Smooth muscle cell (in vitro differentiated cells): Measurements from ENCODE around the gene PDE9A. TPM values are rescaled to one million over a fixed set of nuclear protein-coding genes. Genes with fewer than 3 reads are reported as not detected.

Experiments
- DNase-seq: peaks from one replicate; lab custom pipeline; 2025; ENCODE audit not compliant: unreplicated experiment; lab: John Stamatoyannopoulos, UW
- H2AFZ ChIP-seq: fragments of 200-600 bp; sonication (generic); 2 replicates; pipeline ENCODE4 v1.6.0; 2016; ENCODE audit warnings: antibody characterized with exemption, low read depth, mild to moderate bottlenecking
- H3F3A ChIP-seq: fragments of 200-600 bp; sonication (generic); 2 replicates; pipeline ENCODE4 v1.6.0; 2017; ENCODE audit warnings: antibody characterized with exemption, low read depth
- H3K27ac ChIP-seq: fragments of 200-600 bp; sonication (generic); 2 replicates; pipeline ENCODE4 v1.5.1; 2016; ENCODE audit warnings: low read depth, mild to moderate bottlenecking
- H3K27me3 ChIP-seq: fragments of 200-600 bp; sonication (generic); 2 replicates; pipeline ENCODE4 v1.6.1; 2016; ENCODE audit warnings: low read depth, mild to moderate bottlenecking
- H3K36me3 ChIP-seq: fragments of 200-600 bp; sonication (generic); 2 replicates; pipeline ENCODE4 v1.5.1; 2016; ENCODE audit warnings: low read depth
- H3K4me1 ChIP-seq: fragments of 200-600 bp; sonication (generic); 2 replicates; pipeline ENCODE4 v1.5.1; 2016; ENCODE audit warnings: low read depth
- H3K4me2 ChIP-seq: fragments of 200-600 bp; sonication (generic); 2 replicates; pipeline ENCODE4 v1.6.0; 2016; ENCODE audit warnings: mild to moderate bottlenecking
- H3K4me3 ChIP-seq: fragments of 200-600 bp; sonication (generic); 2 replicates; pipeline ENCODE4 v1.5.1; 2016; ENCODE audit warnings: mild to moderate bottlenecking
- H3K79me2 ChIP-seq: fragments of 200-600 bp; sonication (generic); 2 replicates; pipeline ENCODE4 v1.6.0; 2016; ENCODE audit warnings: low read depth, mild to moderate bottlenecking
- H3K9ac ChIP-seq: fragments of 200-600 bp; sonication (generic); 2 replicates; pipeline ENCODE4 v1.6.0; 2016; ENCODE audit warnings: low read depth
- H3K9me3 ChIP-seq: fragments of 200-600 bp; sonication (generic); replicated peaks from 2 replicates; pipeline ENCODE4 v1.5.1; 2016; ENCODE audit warnings: low read depth
- H4K20me1 ChIP-seq: fragments of 200-600 bp; sonication (generic); 2 replicates; pipeline ENCODE4 v1.6.0; 2016; ENCODE audit warnings: low read depth
- CTCF ChIP-seq: fragments of 200-600 bp; sonication (generic); IDR thresholded peaks from 2 replicates; pipeline ENCODE4 v1.5.1; 2017; ENCODE audit warnings: borderline replicate concordance, mild to moderate bottlenecking, antibody characterized with exemption; ENCODE audit not compliant: insufficient read depth, poor library complexity, severe bottlenecking
- WGBS: methylation state at CpG from one replicate; pipeline ENCODE4 v1.1.7; 2016; ENCODE audit warnings: low lambda C conversion rate; 5-methylcytosine and 5-hydroxymethylcytosine counted together
- polyA plus RNA-seq: library from polyadenylated mRNA; unstranded; fragments of >200 nt; fragmentation: Nextera tagmentation; extraction: Ambion mirVana; gene quantifications from 2 replicates; pipeline ENCODE4 v1.2.1, GENCODE V29; 2016
- total RNA-seq: library from RNA; depleted of rRNA; stranded (reverse); fragments of >200 nt; gene quantifications from 2 replicates; pipeline ENCODE4 v1.2.3, GENCODE V29; 2014

PDE9A gene
- total and polyA plus RNA-seq, 2 experiments from 2014 or later, result 4.3 to 12.3 TPM

- DNase-seq, result no peak
- Histone ChIP-seq H3K9ac (no peak overlapping the region), H3K9me3 (no peaks in the 10 kb centered on the region), H3K4me1 (no peaks in the 10 kb centered on the region), H3K36me3 (no peaks in the 10 kb centered on the region), H3K27me3 (peaks cover 11% of the 10 kb centered on the region), H2AFZ (no peak overlapping the region), H3K79me2 (no peaks in the 10 kb centered on the region), H4K20me1 (no peaks in the 10 kb centered on the region), H3K4me2 (no peak overlapping the region), H3F3A (no peaks in the 10 kb centered on the region), H3K4me3 (no peak overlapping the region), H3K27ac (no peak overlapping the region)
- TF ChIP-seq CTCF, result no peak
- 66% methylated on average over 13 of the region's 13 CpGs for WGBS
Observed at GRCh38 chr21:42624095-42624790, 29.2 kb upstream of the PDE9A start.

- no peak for DNase-seq
- no peaks in the 10 kb centered on the region for H3K79me2 ChIP-seq
- H3K9me3 ChIP-seq, result no peaks in the 10 kb centered on the region
- WGBS, result 96% methylated on average over 6 of the region's 6 CpGs
- H3K27ac ChIP-seq, result no peak overlapping the region
- H4K20me1 ChIP-seq, result no peaks in the 10 kb centered on the region
- H3F3A ChIP-seq, result no peaks in the 10 kb centered on the region
- H3K9ac ChIP-seq, result no peak overlapping the region
- no peaks in the 10 kb centered on the region for H3K4me1 ChIP-seq
- no peaks in the 10 kb centered on the region for H3K36me3 ChIP-seq
- H3K27me3 ChIP-seq, result peaks cover 11% of the 10 kb centered on the region
- no peak overlapping the region for H2AFZ ChIP-seq
- no peak overlapping the region for H3K4me2 ChIP-seq
- H3K4me3 ChIP-seq, result no peak overlapping the region
- TF ChIP-seq CTCF, result no peak
Observed at GRCh38 chr21:42624936-42625335, 28.5 kb upstream of the PDE9A start.

- WGBS, result 96% methylated on average over 14 of the region's 14 CpGs
- no peaks in the 10 kb centered on the region for H3K9me3 ChIP-seq
- H3K4me3 ChIP-seq, result no peak overlapping the region
- no peak for TF ChIP-seq CTCF
- H4K20me1 ChIP-seq, result no peaks in the 10 kb centered on the region
- H3K36me3 ChIP-seq, result no peaks in the 10 kb centered on the region
- no peaks in the 10 kb centered on the region for H3F3A ChIP-seq
- H3K9ac ChIP-seq, result no peak overlapping the region
- H3K27me3 ChIP-seq, result peaks cover 11% of the 10 kb centered on the region
- no peaks in the 10 kb centered on the region for H3K4me1 ChIP-seq
- H3K79me2 ChIP-seq, result no peaks in the 10 kb centered on the region
- DNase-seq, result no peak
- H3K27ac ChIP-seq, result no peak overlapping the region
- H2AFZ ChIP-seq, result no peak overlapping the region
- H3K4me2 ChIP-seq, result no peak overlapping the region
Observed at GRCh38 chr21:42626171-42626570, 27.2 kb upstream of the PDE9A start.
